Stimulated activated naive CD4-positive, alpha-beta T cell (primary cell): ENCODE measurements around the gene REC8.
A peak's percentile ranks its signal among the peaks of the same experiment; 100 is the strongest.

Source experiments
- DNase-seq, 6 experiments: peaks; one replicate each; lab custom pipeline; 2025; lab: John Stamatoyannopoulos, UW

The REC8 gene

DNA sequence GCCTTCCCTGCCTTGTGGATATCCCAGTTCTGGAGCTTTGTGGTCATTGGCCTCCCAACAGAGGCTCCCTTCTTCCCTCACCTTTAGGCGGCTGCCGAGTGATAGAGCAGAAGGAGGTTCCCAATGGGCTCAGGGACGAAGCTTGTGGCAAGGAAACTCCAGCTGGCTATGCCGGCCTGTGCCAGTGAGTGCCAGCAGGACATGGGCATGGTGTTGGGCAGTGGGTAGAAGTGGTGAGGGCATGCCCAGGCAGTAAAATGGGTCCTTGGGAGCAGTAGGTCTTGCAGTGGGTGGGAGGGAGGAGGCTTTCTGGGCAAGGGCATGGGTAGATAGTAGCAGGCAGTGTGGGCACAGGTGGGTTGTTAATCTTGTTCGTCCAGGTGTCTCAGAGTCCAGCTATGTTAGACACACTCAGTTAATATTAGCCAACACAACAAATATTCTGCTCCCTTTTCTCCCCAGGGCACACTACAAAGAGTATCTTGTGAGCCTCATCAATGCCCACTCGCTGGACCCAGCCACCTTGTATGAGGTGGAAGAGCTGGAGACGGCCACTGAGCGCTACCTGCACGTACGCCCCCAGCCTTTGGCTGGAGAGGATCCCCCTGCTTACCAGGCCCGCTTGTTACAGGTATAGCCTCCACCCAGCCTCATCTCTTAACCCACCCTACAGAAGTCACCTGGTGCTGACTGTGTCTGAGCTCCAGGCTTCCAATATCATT, 11.9 kb upstream of the REC8 start:
- DNase-seq: no peak

DNA sequence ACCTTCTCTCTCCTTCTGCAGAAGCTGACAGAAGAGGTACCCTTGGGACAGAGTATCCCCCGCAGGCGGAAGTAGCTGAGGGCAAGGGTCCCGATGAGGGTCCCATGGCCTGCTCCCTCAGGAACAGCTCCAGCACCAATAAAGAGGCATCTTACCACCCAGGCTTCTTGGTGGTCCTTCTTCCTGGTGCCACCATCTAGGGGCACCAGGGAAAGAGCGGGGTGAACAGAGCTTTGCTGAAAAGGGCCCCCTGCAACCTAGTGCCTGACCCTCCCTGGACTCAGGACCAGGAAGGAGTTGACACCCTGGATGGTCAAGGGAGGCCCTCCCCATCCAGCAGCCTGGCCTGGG, 11.4 kb upstream of the REC8 start:
- DNase-seq: no peak

DNA sequence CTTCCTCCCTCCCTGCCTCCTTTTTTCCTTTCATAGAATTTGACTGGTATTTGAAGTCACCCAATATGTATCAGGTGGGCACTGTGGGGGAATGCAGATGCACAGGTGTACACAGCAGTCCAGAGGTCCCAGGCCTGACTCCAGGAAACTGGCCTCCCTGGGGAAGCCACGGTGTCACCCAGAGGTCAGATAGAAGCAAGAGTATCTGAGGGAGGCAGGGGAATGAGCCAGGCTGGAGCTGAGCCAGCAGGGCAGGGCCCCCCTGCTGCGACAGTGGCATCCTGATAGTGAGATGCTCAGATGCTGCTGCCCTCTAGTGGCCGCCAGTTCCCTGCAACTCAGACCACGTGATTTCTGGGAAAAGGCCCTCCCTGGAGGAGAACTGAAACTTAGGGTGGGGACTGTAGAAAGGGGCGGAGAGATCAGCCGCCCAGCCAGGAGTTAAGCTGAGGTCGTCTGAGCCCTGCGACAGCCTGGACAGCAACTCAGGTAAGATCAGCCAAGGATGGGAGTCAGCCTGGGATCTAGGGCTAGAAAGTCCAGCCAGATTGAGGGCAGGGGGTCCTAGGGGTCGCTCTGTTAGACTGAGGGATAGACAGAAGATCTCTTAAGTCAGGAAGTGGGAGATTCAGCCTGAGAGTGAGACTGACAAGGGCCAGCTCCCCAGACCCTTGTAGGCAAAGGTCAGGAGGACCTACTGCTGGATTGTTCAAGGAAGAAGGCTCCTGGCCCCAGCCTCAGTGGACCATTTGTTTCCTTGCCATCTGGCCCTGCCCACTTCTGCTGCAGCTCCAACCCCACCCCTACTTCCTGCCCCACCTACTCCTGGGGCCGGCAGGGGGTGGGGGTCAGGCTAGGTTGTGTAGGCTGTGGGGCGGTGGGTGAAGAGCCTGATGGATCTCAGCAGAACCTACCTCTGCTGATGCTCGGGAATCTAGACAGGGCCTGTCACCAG, 10.8 kb upstream of the REC8 start, which contains the start of gene IRF9:
Gene IRF9, plus strand, starts transcription at position 416 of the 955 bp plus-strand sequence. CDS start 880 bp downstream, outside the sequence.
- DNase-seq: peak; percentile 92 to 97 (median 96)

DNA sequence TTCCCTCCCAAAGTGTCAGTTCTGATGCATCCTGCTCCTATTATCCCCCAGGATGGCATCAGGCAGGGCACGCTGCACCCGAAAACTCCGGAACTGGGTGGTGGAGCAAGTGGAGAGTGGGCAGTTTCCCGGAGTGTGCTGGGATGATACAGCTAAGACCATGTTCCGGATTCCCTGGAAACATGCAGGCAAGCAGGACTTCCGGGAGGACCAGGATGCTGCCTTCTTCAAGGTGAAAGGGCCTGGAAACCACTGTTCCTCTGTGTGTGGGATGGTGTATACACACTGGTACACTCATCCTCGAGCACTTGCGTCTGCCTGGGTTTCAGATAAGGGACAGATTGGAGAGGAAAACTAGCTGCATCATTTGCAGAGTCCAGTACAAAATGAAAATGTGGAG, 9.8 kb upstream of the REC8 start:
- DNase-seq: no peak

DNA sequence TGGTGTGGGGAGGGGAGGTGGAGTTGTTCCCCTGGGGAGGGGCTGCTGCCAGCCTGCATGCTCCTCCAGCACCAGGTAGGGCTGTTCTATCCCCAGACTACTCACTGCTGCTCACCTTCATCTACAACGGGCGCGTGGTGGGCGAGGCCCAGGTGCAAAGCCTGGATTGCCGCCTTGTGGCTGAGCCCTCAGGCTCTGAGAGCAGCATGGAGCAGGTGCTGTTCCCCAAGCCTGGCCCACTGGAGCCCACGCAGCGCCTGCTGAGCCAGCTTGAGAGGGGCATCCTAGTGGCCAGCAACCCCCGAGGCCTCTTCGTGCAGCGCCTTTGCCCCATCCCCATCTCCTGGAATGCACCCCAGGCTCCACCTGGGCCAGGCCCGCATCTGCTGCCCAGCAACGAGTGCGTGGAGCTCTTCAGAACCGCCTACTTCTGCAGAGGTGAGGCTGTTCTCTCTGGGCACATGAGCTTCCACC, 7.3 kb upstream of the REC8 start:
- no peak for DNase-seq

DNA sequence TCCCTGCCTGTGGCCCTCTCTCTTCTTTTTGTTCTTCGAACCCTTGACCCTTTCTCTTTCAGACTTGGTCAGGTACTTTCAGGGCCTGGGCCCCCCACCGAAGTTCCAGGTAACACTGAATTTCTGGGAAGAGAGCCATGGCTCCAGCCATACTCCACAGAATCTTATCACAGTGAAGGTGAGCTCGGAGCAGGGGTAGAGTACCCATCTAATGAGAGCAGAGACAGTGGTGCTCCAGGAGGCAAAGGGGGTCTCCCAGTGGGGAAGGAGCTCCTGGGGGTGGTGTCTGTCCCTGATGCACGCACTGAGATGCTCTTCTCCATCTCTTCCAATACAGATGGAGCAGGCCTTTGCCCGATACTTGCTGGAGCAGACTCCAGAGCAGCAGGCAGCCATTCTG, 6.1 kb upstream of the REC8 start:
- DNase-seq: no peak

DNA sequence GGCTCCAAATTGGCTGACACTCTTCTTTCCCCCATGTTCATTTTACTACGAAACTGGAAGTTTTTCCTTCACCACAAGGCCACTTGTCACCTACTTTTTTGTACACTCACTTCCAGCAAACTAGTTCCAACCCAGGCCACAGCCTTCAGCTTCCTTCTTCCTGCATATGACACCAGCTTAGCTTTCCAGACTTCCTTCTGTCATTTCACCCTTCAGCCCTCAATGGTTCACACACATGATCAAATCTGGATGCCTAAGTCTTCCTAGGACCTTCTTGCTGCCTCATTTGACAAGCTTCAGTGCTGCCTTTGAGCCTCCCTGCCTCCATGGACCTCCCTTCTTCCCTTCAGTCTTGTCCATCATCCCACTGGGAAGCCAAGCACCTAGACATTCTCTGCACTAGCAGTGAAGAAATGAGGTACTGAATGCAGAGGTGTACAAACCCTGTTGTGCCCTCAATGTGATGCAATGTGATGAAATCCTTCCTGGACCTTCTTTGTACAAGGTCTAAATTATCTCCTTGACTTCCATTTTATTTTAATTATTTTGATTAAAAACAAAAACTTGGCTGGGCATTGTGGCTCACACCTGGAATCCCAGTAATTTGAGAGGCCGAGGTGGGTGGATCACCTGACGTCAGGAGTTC, 4.3 kb upstream of the REC8 start:
- no peak for DNase-seq

DNA sequence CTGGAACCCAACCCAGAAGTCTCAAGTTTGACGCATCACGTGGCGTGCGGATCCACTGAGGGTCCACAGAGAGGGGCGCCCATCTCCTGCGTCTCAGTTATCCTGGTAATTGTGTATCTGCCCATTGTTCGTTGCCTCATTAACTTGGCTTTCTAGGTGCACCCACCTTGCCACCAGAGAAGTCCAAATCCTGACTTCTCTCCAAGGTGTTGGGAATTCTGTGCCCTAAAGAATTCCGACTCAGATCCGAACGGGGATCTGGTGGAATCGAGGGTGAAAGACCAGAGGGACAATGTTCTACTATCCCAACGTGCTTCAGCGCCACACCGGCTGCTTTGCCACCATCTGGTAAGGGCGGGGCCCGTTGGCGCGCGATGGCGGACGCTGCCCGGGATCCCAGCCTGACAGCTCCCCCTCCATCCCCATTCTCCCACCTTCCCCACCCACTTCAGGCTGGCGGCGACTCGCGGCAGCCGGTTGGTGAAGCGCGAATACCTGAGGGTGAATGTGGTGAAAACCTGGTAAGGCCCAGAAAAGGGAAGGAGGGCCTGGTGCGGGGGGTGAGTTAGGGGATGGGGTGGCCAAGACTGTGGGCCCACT, 481 bp downstream of the REC8 start:
- peak in 1 of 6 experiments; percentile 12 for DNase-seq

DNA sequence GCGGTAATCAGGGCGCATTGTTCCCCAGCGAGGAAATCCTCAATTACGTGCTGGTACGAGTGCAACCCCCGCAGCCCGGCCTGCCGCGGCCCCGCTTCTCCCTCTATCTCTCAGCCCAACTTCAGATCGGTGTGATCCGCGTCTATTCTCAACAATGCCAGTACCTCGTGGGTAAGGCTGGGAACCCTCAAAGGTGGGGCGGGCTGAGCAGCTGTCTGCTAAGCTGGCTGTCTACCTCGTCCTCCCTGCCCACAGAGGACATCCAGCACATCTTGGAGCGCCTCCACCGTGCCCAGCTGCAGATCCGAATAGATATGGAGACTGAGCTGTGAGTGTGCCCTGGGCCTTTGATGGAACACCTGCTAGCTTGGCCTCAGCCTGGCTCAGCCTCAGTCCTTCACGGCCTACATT, 996 bp downstream of the REC8 start:
- DNase-seq: no peak

DNA sequence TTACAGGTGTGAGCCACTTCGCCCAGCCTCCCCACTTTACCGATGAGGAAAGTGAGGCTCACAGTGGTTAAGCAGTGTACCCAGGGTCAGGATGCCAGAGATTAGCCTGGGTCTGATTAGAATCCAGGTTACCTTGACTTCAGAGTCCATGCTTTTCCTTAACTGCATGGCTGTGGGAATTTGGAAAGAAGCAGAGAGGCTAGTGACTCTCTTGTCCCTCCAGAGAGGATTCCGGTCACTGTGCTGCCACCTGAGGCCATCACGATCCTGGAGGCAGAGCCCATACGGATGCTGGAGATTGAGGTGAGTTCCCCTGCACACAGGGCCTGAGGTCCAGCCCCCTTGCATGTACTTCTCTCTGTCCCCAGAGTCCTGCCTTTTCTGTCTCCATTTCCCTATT, 4.7 kb downstream of the REC8 start:
- DNase-seq: no peak

DNA sequence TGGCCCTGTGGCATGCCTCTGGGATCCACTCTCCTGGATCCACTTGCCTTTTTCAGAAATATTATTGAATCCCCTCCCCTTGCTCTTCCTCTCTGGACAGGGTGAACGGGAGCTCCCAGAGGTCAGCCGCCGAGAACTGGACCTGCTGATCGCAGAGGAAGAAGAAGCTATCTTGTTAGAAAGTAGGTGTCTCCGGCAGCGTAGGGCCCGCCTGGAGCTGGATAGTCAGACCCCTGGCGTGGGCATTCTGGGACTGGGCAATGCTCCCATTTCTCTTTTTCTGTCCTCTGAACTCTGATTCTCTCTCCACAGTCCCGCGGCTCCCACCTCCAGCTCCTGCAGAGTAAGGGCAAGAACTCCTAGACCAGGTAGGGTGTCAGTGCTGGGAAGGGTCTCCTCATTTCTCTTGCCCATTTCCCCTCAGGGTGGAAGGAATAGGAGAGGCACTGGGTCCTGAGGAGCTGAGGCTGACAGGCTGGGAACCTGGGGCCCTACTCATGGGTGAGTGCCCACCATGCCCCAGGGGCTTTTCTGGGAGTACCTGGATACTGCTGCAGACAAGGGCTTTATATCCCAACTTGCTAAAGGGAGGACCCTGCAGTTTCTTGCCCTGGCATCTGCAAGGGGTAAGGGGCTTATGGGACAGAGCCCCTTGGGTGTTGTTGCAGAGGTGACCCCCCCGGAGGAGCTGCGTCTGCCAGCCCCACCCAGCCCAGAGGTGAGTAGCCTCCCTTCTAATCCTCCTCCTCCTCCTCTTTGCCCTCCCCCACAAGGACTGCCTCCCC, 5.4 kb downstream of the REC8 start:
- no peak for DNase-seq

DNA sequence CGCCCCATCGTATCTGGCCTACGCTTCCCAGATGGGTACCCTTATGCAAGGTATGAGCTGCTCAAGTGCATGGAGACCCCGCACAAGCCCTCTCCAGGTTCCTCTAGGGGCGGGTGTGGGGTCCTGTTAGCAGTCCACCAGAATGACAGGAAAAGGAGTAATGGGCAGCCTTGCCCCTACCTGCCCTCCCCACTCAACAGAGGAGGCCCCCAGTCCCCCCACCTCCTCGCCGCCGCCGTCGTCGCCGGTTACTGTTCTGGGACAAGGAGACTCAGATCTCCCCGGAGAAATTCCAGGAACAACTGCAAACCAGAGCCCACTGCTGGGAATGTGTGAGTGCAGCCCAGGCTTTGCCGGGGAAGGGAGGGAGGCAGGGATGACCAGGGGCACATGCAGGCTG, 6.0 kb downstream of the REC8 start:
- DNase-seq: no peak

DNA sequence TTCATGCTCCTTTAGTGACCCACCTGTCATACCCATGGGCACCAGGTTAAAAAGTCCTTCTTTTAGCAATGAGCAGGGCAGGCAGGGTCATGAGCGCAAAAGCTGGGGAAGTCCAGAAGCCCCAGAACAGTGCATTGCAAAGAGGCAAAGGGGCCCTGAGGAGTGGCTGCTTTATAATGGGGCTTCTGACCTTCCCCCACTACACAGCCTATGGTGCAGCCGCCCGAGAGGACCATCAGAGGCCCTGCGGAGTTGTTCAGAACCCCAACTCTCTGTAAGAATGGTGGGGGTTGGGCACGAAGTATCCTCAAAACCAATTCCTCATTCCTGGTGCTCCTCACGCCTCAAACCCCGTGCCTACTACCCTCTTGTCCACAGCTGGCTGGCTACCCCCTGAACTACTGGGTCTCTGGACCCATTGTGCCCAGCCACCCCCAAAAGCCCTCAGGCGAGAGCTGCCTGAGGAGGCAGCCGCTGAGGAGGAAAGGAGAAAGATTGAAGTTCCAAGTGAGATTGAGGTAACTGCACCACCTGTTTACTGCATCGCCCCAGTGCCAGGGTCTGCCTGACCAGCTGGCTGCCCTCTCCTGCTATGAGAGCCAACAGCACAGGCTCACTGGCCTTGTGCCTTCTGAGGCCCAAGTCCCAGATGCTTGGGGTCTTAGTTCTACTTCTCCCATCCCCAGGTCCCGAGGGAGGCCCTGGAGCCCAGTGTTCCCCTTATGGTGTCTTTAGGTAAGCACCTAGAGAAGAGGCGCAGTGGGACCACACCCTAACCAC, 6.7 kb downstream of the REC8 start:
- DNase-seq: no peak

DNA sequence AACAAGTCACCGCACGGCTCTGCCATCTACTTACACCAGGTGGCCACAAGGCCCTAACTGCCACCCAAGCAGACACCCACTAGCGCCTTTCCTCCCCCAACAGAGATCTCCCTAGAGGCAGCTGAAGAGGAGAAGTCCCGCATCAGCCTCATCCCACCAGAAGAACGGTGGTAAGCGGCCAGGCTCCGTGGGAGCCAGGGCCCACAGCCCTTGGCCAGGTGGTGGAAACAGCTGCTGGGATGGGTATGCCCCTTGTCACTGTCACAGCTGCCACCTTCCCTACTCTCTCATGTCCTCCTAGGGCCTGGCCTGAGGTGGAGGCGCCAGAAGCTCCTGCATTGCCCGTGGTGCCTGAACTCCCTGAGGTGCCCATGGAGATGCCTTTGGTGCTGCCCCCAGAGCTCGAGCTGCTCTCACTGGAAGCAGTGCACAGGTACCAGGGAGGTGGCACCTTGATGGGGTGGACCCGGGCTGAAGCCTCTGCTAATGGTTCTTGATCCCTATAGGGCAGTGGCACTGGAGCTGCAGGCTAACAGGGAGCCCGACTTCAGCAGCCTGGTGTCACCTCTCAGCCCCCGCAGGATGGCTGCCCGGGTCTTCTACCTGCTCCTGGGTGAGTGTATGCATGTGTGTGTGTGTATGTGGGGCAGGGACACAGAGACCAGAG, 7.5 kb downstream of the REC8 start:
- DNase-seq: no peak

DNA sequence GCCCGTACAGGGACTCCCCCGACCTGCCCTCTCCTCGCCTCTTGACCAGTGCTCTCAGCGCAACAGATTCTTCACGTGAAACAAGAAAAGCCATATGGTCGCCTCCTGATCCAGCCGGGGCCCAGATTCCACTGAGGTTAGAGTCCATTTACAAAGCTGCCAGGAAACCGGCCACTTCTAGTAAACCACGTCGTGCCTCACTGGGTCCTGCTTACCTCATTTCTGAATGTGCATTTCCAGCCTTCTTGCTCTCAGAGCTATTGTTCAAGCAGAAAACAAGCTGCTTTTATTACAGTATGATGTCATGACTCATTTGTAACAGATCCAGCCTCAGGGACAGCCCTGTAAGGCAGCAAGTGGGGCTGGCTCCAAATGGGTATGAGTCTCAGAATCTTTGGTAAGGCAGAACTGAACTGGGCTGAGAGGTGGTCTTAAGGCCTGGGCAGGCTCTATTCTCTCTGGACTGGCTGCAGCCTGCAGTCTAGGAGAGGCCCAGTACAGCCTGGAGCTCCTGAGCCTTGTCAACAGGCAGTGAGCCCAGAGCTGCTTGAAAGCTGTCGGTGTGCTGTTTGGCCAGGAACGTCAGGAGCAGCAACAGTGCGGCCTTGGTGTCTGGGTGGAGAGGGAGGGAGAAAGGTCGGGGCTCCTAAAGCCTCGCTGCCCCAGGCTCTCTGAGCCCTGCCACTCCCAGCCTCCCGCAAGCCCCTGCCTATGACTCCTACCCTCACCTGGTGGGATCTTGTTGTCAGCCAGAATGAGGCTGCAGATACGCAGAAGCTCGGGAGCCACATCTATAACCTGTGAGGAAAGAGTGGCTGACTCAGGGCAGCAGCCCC, 8.3 kb downstream of the REC8 start:
- no peak for DNase-seq

DNA sequence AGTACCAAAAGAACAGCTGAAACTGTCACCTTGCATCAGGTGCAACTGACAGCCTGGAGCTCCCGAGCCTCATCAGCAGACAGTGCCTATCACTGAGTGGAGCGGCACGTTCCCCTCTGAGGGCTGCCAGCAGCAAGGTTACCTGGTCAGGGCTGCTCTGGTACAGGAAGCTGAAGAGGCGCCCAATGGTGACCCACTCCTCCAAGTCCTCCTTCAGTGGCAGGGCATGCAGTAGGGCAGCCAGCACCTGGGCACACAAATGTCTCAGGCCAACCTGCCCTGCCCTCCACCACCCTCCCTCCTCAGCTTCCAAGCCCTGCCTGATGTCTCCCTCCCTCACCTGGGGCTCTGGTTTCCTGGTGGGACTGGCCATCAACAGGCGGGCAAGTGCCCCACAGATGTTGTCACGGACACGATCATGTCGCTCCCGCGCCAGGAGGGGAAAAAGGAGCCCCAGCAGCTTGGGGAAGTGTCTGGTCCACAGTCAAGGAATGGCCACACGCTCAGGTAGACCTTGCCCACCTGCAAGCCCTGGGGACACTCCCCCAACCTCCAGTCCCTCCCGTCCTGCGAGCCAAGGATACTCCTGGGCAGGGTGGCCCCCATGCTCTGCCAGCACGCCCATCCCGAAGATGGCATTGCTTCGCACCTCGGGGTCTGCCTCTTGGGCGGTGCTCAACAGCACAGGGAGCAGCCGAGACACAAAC, 9.6 kb downstream of the REC8 start:
- DNase-seq: no peak

DNA sequence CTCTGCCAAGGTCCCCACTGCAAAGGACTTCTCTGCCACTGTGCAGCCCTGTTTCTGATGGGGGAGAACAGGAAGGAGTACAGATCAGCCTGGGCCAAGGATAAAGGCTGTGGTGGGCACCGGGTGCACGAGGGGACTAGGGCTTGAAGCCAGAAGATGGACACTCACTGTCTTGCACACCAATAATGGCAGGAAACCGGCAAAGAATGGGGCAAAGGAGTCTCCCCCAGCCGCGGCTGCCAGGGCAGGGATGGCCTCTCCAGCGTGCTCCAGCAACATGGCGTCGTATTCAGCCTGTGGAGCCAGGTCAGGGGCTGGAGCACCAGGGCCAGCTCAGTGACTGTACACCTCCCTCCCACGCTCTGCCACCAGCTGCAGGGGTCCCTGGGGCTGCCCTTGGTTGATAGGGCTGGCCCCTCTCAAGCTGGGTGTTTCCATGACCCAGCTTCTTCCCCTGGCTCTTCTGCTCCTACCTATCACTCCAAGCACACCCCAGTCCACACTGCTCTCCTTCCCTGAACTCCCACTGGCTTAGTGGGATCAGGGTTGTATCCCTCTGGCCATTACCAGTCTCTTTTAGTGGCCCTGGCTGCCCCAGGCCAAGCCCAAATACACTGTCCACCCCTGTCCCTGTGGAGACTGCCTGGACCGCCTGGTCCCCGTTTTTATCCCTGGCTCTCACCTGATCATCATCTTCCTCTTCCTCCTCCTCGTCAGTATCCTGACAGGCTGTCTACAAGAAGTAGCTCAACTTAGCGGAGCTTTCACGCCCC, 10.4 kb downstream of the REC8 start:
- DNase-seq: no peak

DNA sequence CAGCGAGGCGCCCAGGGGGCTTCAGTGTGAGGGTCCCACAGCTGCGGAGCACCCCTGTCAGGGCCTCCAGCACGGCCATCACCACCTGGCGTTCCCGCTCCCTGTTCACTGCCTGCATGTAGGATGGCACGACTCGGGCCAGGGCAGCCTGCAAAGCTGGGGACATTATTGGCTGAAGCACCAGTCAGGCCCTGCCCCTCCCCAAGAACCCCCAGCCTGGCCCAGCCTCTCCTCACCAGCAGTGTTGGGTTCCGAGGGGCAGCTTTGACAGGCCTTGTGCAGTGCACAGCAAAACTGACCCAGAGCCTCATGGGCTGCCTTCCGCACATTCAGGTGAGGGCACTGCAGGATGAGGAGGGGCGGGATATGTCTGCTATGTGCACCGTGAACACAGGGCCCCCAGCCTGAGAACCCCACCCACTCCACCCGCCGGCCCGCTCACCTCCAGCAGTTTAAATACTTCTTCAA, 11.2 kb downstream of the REC8 start:
- DNase-seq: no peak
